ENCODE results near the gene TERB1.

TERB1 gene

DNA sequence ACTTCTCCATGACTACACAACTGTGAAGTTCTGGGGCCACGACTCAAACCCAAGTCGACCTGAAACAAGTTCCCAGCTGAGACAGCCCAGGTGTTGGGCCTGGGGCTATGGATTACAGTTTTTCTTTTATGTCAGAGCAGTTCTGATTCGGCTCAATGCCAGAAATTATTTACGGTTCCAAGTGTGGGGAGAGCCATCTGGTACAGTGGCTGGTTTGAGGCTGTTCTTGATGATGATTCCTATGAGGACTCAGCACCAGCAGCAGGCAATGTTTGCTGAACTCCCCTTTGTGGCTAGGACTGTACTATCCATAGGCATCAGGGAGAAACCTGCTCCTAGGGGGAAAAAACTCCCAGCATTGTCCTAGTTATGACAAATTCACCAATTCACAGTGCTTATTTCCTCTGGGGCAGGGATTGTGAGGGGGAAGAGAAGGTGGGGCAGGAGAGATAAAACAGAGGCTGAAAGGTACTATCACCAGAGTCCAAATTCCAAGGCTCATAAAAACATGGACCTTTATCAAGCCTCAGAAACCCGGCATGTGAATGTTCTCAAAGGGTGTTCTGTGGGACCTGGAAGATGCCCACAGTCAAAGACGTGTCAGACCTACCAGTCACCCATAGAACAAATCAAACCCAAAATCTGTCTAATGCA lies 86.6 kb downstream of the TERB1 start:
- Histone ChIP-seq H3K9ac (no peak overlapping the region), H3K79me2 (no peaks in the 10 kb centered on the region), H3K4me3 (ENCODE audit: low read depth, low read length) (no peak overlapping the region), H3K27me3 (ENCODE audit: control insufficient read depth, insufficient read depth, low read length) (no peaks in the 10 kb centered on the region), H3K9me3 (ENCODE audit: control insufficient read depth, low read length) (no peaks in the 10 kb centered on the region), H3K4me1 (no peaks in the 10 kb centered on the region), H3K4me2 (ENCODE audit: low read length) (no peak overlapping the region), H3K36me3 (ENCODE audit: control insufficient read depth, insufficient read depth, low read length) (no peaks in the 10 kb centered on the region), H2AFZ (no peak overlapping the region), H3K27ac (no peak overlapping the region)
- TF ChIP-seq, protein P1, sequence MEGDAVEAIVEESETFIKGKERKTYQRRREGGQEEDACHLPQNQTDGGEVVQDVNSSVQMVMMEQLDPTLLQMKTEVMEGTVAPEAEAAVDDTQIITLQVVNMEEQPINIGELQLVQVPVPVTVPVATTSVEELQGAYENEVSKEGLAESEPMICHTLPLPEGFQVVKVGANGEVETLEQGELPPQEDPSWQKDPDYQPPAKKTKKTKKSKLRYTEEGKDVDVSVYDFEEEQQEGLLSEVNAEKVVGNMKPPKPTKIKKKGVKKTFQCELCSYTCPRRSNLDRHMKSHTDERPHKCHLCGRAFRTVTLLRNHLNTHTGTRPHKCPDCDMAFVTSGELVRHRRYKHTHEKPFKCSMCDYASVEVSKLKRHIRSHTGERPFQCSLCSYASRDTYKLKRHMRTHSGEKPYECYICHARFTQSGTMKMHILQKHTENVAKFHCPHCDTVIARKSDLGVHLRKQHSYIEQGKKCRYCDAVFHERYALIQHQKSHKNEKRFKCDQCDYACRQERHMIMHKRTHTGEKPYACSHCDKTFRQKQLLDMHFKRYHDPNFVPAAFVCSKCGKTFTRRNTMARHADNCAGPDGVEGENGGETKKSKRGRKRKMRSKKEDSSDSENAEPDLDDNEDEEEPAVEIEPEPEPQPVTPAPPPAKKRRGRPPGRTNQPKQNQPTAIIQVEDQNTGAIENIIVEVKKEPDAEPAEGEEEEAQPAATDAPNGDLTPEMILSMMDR (IDR thresholded peaks at IDR 0.05) = no peak

DNA sequence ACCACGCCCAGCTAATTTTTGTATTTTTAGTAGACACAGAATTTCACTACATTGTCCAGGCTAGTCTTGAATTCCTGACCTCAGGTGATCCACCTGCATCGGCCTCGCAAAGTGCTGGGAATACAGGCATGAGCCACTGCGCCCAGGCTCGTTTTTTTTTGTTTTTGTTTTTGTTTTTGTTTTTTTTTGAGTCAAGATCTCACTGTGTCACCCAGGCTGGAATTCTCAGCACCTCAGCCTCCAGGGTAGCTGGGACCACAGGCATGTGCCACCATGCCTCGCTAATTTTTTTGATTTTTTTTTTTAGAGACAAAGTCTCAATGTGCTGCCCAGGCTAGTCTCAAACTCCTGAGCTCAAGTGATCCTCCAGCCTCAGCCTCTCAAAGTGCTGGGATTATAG lies 87.3 kb downstream of the TERB1 start:
- Histone ChIP-seq H3K79me2 (no peaks in the 10 kb centered on the region), H3K9me3 (ENCODE audit: control insufficient read depth, low read length) (no peaks in the 10 kb centered on the region), H3K9ac (no peak overlapping the region), H3K4me2 (ENCODE audit: low read length) (no peak overlapping the region), H3K4me1 (no peaks in the 10 kb centered on the region), H3K27ac (no peak overlapping the region), H3K4me3 (ENCODE audit: low read depth, low read length) (no peak overlapping the region), H3K27me3 (ENCODE audit: control insufficient read depth, insufficient read depth, low read length) (no peaks in the 10 kb centered on the region), H3K36me3 (ENCODE audit: control insufficient read depth, insufficient read depth, low read length) (no peaks in the 10 kb centered on the region), H2AFZ (no peak overlapping the region)
- TF ChIP-seq, protein P1 (IDR thresholded peaks at IDR 0.05) = no peak

DNA sequence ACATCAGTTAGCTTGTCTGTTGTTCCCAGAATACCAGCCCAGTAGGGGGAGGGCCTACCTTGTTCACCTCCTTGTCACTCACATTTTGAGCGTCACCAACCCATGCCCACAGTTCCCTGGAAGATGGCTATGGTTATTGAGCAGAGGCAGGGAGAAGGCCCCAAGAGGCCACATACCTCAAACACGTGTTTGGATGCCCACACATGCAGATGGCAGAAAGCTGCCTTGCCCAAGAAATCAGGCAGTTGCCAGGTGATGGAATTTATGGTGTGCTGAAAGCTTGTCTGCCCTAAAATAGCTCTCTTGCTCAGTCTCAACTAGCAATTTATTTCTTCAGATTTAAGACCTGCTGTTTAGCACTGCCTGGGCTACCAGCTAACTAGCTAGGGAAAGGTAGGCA lies 88.3 kb downstream of the TERB1 start:
- H3K9me3 ChIP-seq (ENCODE audit: control insufficient read depth, low read length) = no peaks in the 10 kb centered on the region

DNA sequence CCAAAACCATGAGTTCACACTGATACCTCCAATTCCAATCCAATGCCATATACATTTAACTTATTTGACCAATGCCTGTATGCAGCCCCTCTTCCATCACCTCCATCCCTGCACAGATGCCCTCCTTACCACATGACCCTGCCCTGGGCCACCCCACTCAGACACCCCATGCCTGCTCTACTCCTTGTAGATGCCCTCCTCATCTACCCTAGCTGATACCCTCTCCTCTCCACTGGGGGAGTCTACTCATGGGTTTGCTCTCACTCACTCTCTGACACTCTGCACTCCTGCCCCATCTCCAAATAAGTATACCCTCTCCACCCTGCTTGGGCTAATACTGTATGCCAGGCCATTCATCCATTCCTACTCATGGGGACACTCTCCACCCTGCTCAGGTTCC lies 88.9 kb downstream of the TERB1 start:
- Histone ChIP-seq H3K4me1 (no peaks in the 10 kb centered on the region), H3K27ac (no peak overlapping the region), H3K79me2 (no peaks in the 10 kb centered on the region), H3K36me3 (ENCODE audit: control insufficient read depth, insufficient read depth, low read length) (no peaks in the 10 kb centered on the region), H3K4me3 (ENCODE audit: low read depth, low read length) (no peak overlapping the region), H3K9ac (no peak overlapping the region), H3K4me2 (ENCODE audit: low read length) (no peak overlapping the region), H3K27me3 (ENCODE audit: control insufficient read depth, insufficient read depth, low read length) (no peaks in the 10 kb centered on the region), H2AFZ (no peak overlapping the region), H3K9me3 (ENCODE audit: control insufficient read depth, low read length) (no peaks in the 10 kb centered on the region)
- TF ChIP-seq, protein P1 (IDR thresholded peaks at IDR 0.05) = no peak

More for the DNA sequence above, 88.3 kb downstream of the TERB1 start:
- Histone ChIP-seq H3K4me3 (ENCODE audit: low read depth, low read length) (no peak overlapping the region), H3K27ac (no peak overlapping the region), H3K27me3 (ENCODE audit: control insufficient read depth, insufficient read depth, low read length) (no peaks in the 10 kb centered on the region), H3K4me1 (no peaks in the 10 kb centered on the region), H3K4me2 (ENCODE audit: low read length) (no peak overlapping the region), H3K9ac (no peak overlapping the region), H3K79me2 (no peaks in the 10 kb centered on the region), H3K36me3 (ENCODE audit: control insufficient read depth, insufficient read depth, low read length) (no peaks in the 10 kb centered on the region), H2AFZ (no peak overlapping the region)
- TF ChIP-seq, protein P1 (IDR thresholded peaks at IDR 0.05) = no peak

DNA sequence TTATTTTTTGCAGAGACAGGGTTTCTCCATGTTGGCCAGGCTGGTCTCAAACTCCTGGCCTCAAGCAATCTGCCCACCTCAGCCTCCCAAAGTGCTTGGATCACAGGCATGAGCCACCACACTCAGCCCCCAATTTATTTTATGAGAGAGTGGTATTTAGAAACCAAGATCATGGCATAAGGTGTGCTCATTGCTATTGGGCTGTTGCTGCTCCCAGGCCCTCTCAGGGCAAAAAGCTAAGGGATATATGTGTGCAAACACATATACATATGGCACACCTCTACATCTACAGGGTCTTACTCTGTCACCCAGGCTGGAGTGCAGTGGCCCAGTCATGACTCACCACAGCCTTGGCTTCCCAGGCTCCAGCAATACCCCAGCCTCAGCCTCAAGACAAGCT lies 89.8 kb downstream of the TERB1 start:
- H3K4me1 ChIP-seq = no peaks in the 10 kb centered on the region
- H3K27ac ChIP-seq = no peak overlapping the region
- H3K4me2 ChIP-seq (ENCODE audit: low read length) = no peak overlapping the region
- no peak overlapping the region for H2AFZ ChIP-seq
- H3K9ac ChIP-seq = no peak overlapping the region
- no peaks in the 10 kb centered on the region for H3K36me3 ChIP-seq (ENCODE audit: control insufficient read depth, insufficient read depth, low read length)
- no peaks in the 10 kb centered on the region for H3K9me3 ChIP-seq (ENCODE audit: control insufficient read depth, low read length)
- H3K79me2 ChIP-seq = no peaks in the 10 kb centered on the region
- TF ChIP-seq, protein P1 (IDR thresholded peaks at IDR 0.05) = no peak
- no peaks in the 10 kb centered on the region for H3K27me3 ChIP-seq (ENCODE audit: control insufficient read depth, insufficient read depth, low read length)
- H3K4me3 ChIP-seq (ENCODE audit: low read depth, low read length) = no peak overlapping the region

Measured in parathyroid adenoma (tissue), 2 donors.